K562 (cell line): Measurements from ENCODE around the gene FN3KRP. TPM values are rescaled to one million over a fixed set of nuclear protein-coding genes. Genes with fewer than 3 reads are reported as not detected.

ENCODE experiments used
- DDX20 ChIP-seq: fragments of 450-650 bp; IDR thresholded peaks from 2 replicates; pipeline ENCODE4 v1.6.1; 2016; ENCODE audit warnings: missing genetic modification characterization, low read depth, mild to moderate bottlenecking, missing compliant biosample characterization, moderate library complexity
- DNMT1 ChIP-seq: fragments of 450-650 bp; IDR thresholded peaks from 2 replicates; pipeline ENCODE4 v1.6.1; 2016; ENCODE audit warnings: antibody characterized with exemption, mild to moderate bottlenecking
- GATAD2B ChIP-seq: fragments of 450-650 bp; IDR thresholded peaks from 2 replicates; pipeline ENCODE4 v1.6.1; 2017; ENCODE audit warnings: mild to moderate bottlenecking, borderline replicate concordance
- HMG20A ChIP-seq: fragments of 450-650 bp; formaldehyde crosslinking; conservative IDR thresholded peaks from 2 replicates; pipeline ENCODE4 v1.4.0; 2020; ENCODE audit warnings: mild to moderate bottlenecking, mixed read lengths
- HNRNPLL ChIP-seq: fragments of 200-400 bp; formaldehyde crosslinking; IDR thresholded peaks from 2 replicates; pipeline ENCODE4 v1.6.1; 2017; ENCODE audit warnings: low read length, low read depth, mild to moderate bottlenecking; ENCODE audit not compliant: poor library complexity, severe bottlenecking
- JUND ChIP-seq, 2 experiments: IDR thresholded peaks; 2 replicates in 1 of 2; 3 replicates in 1 of 2; pipeline ENCODE4 v1.6.1; 2011; ENCODE audit warnings: borderline replicate concordance in 2 of 2, low read depth in 2 of 2, low read length in 2 of 2, improper control_type of control experiment in 1 of 2, missing biosample characterization in 1 of 2, missing genetic modification characterization in 1 of 2, missing genetic modification reagents in 1 of 2
- KDM4B ChIP-seq, 2 experiments: fragments of 450-650 bp in 1 of 2; sonication (generic) in 1 of 2; IDR thresholded peaks; 2 replicates each; pipeline ENCODE4 v1.6.1; 2016 to 2017; ENCODE audit warnings: borderline replicate concordance in 2 of 2, antibody characterized with exemption in 1 of 2, low read depth in 1 of 2, mild to moderate bottlenecking in 1 of 2
- KLF1 ChIP-seq: fragments of 450-650 bp; IDR thresholded peaks from 2 replicates; pipeline ENCODE4 v1.6.1; 2016; ENCODE audit warnings: missing genetic modification characterization, missing compliant biosample characterization
- LCOR ChIP-seq: sonication (generic); formaldehyde crosslinking; IDR thresholded peaks from 2 replicates; pipeline ENCODE4 v1.8.0; 2022; ENCODE audit warnings: mild to moderate bottlenecking, missing genetic modification reagents
- MCM7 ChIP-seq, 2 experiments: fragments of 450-650 bp; IDR thresholded peaks; 2 replicates each; pipeline ENCODE4 v1.6.1; 2016 to 2018
- NCOA4 ChIP-seq: fragments of 450-650 bp; IDR thresholded peaks from 2 replicates; pipeline ENCODE4 v1.6.1; 2018; ENCODE audit warnings: mild to moderate bottlenecking; ENCODE audit not compliant: partially characterized antibody
- NELFE ChIP-seq: IDR thresholded peaks from 2 replicates; pipeline ENCODE4 v1.6.1; 2011; ENCODE audit warnings: mild to moderate bottlenecking; ENCODE audit not compliant: insufficient read depth, insufficient read length
- NR2C2 ChIP-seq, 2 experiments: fragments of 200-800 bp in 1 of 2; sonication (Bioruptor generic) in 1 of 2; sonication (generic) in 1 of 2; formaldehyde crosslinking in 1 of 2; IDR thresholded peaks; 2 replicates each; pipeline versions ENCODE4 v1.6.1 to v1.8.0; 2016 to 2022; ENCODE audit warnings: mild to moderate bottlenecking in 1 of 2, missing compliant biosample characterization in 1 of 2, missing genetic modification characterization in 1 of 2, missing genetic modification reagents in 1 of 2
- NRF1 ChIP-seq, 2 experiments: fragments of 450-650 bp; IDR thresholded peaks in 1 of 2; conservative IDR thresholded peaks in 1 of 2; 2 replicates each; pipeline ENCODE4 v1.6.1; 2014; ENCODE audit warnings: mild to moderate bottlenecking in 2 of 2
- OTX1 ChIP-seq: fragments of 450-650 bp; formaldehyde crosslinking; IDR thresholded peaks from 2 replicates; pipeline ENCODE4 v1.4.0; 2022; ENCODE audit warnings: mild to moderate bottlenecking
- PHF21A ChIP-seq: fragments of 450-650 bp; IDR thresholded peaks from 2 replicates; pipeline ENCODE4 v1.6.1; 2017; ENCODE audit warnings: low read depth, borderline replicate concordance
- PHF8 ChIP-seq: fragments of 200-600 bp; sonication (generic); IDR thresholded peaks from 2 replicates; pipeline ENCODE4 v1.6.1; 2012; ENCODE audit warnings: mixed run types, mild to moderate bottlenecking, inconsistent platforms, low read length, moderate library complexity, borderline replicate concordance
- SRSF1 ChIP-seq: fragments of 200-400 bp; formaldehyde crosslinking; IDR thresholded peaks from 2 replicates; pipeline ENCODE4 v1.6.1; 2017; ENCODE audit warnings: mild to moderate bottlenecking, low read depth, low read length, moderate library complexity
- STAT5A ChIP-seq: IDR thresholded peaks from 2 replicates; pipeline ENCODE4 v1.6.1; 2012; ENCODE audit warnings: low read length, inconsistent platforms, borderline replicate concordance
- TAF9B ChIP-seq: fragments of 450-650 bp; IDR thresholded peaks from 2 replicates; pipeline ENCODE4 v1.6.1; 2018; ENCODE audit warnings: mild to moderate bottlenecking; ENCODE audit not compliant: partially characterized antibody
- THRAP3 ChIP-seq: fragments of 450-650 bp; IDR thresholded peaks from 2 replicates; pipeline ENCODE4 v1.6.1; 2016; ENCODE audit warnings: mild to moderate bottlenecking, inconsistent platforms, borderline replicate concordance
- USF2 ChIP-seq: sonication (generic); formaldehyde crosslinking; IDR thresholded peaks from 2 replicates; pipeline ENCODE4 v1.5.0; 2020; ENCODE audit warnings: missing genetic modification reagents
- YY1 ChIP-seq, 3 experiments: IDR thresholded peaks; 2 replicates each; pipeline ENCODE4 v1.6.1; 2011; ENCODE audit warnings: low read length in 2 of 3, mild to moderate bottlenecking in 2 of 3, moderate library complexity in 2 of 3, borderline replicate concordance in 1 of 3, control low read depth in 1 of 3, low read depth in 1 of 3; ENCODE audit not compliant: insufficient read depth in 3 of 3, insufficient replicate concordance in 2 of 3, control insufficient read depth in 1 of 3, insufficient read length in 1 of 3; ENCODE audit errors: extremely low read depth in 1 of 3
- ZC3H8 ChIP-seq: fragments of 450-650 bp; IDR thresholded peaks from 2 replicates; pipeline ENCODE4 v1.6.1; 2017
- ZFP1 ChIP-seq: fragments of 450-650 bp; formaldehyde crosslinking; IDR thresholded peaks from 2 replicates; pipeline ENCODE4 v1.4.0; 2020; ENCODE audit warnings: mild to moderate bottlenecking, mixed read lengths
- ZFX ChIP-seq: sonication (generic); formaldehyde crosslinking; IDR thresholded peaks from 2 replicates; pipeline ENCODE4 v1.8.0; 2022; ENCODE audit warnings: mild to moderate bottlenecking, missing genetic modification reagents, moderate library complexity
- ZNF76 ChIP-seq: fragments of 250-450 bp; sonication (Bioruptor Pico); IDR thresholded peaks from 2 replicates; pipeline ENCODE4 v1.4.0; 2020; ENCODE audit warnings: mild to moderate bottlenecking, moderate library complexity, borderline replicate concordance
- polyA plus RNA-seq, 8 experiments: library from polyadenylated mRNA; depleted of rRNA in 4 of 8; stranded (reverse) in 5 of 8; unstranded in 3 of 8; fragments of >200 nt; fragmentation: Nextera tagmentation in 2 of 8; fragmentation: Illumina TruSeq in 1 of 8; extraction: Ambion mirVana in 2 of 8; extraction: Trizol in 1 of 8; gene quantifications; 2 replicates each; pipeline versions ENCODE4 v1.2.1 to v1.2.3, GENCODE V29; 2011 to 2014; ENCODE audit warnings: inconsistent platforms in 1 of 8, missing spikeins in 1 of 8
- total RNA-seq, 7 experiments: library from RNA; depleted of rRNA in 6 of 7; stranded (reverse); fragments of >200 nt in 6 of 7; fragmentation: Illumina TruSeq in 2 of 7; extraction: Trizol in 2 of 7; gene quantifications; 2 replicates each; pipeline versions ENCODE4 v1.2.1 to v1.2.3, GENCODE V29; 2011 to 2021; ENCODE audit warnings: low replicate concordance in 1 of 7

The FN3KRP gene
- total and polyA plus RNA-seq, 9 of the 15 experiments (the other 6 are each of a cell fraction or from before 2014, with no cell fraction given), result 2.0 to 32.1 (median 24.9) TPM

- TF ChIP-seq PHF21A (no peak), DNMT1 (no peak), TAF9B (no peak), HNRNPLL (peak; percentile 95), USF2 (CRISPR knock-in tag) (no peak), STAT5A (no peak), NR2C2 (CRISPR knock-in tag; IDR thresholded peaks at IDR 0.05) (no peak), NR2C2 (tag; IDR thresholded peaks at IDR 0.05) (peak; percentile 71; the same call in 1 of the 2 replicates), GATAD2B (peak; percentile 40; the same call in 1 of the 2 replicates), THRAP3 (no peak), ZFX (CRISPR knock-in tag) (peak; percentile 48; the same call in 1 of the 2 replicates), HMG20A (no peak), PHF8 (peak; percentile 59; the same call in 1 of the 2 replicates), DDX20 (tag) (no peak), MCM7 (IDR thresholded peaks at IDR 0.05) (no peak), YY1 (IDR thresholded peaks at IDR 0.05; ENCODE audit: borderline replicate concordance in 1 of 3, control insufficient read depth in 1 of 3, extremely low read depth in 1 of 3, insufficient read depth in 3 of 3, insufficient read length in 1 of 3, insufficient replicate concordance in 2 of 3, low read depth in 1 of 3, low read length in 2 of 3) (peak in 1 of 3 experiments; percentile 25), SRSF1 (no peak), NCOA4 (no peak), KDM4B (IDR thresholded peaks at IDR 0.05; ENCODE audit: borderline replicate concordance in 2 of 2, low read depth in 1 of 2) (no peak), ZC3H8 (no peak), ZFP1 (no peak), NRF1 (conservative IDR thresholded peaks at IDR 0.05 in 1 of 2, IDR thresholded peaks at IDR 0.05 in 1 of 2) (peak; percentile 52 to 57; a peak in 2 of 4 replicates), JUND (IDR thresholded peaks at IDR 0.05; ENCODE audit: borderline replicate concordance, low read depth, low read length) (0 out of 2 replicates have a peak, but pooled peaks have one; percentile 6), JUND (tag; IDR thresholded peaks at IDR 0.05; ENCODE audit: borderline replicate concordance, low read depth, low read length) (no peak), OTX1 (CRISPR knock-in tag) (no peak), LCOR (CRISPR knock-in tag) (no peak), NELFE (no peak), ZNF76 (no peak), KLF1 (tag) (no peak)
These were observed 18.2 kb upstream of the FN3KRP start, which contains the start of gene RAB40B (continued) for GRCh38 chr17:82698065-82698973.
